A549 (cell line): ENCODE data around the gene DPYD. TPM values are rescaled to one million over a fixed set of nuclear protein-coding genes. Genes with fewer than 3 reads are reported as not detected.

Source experiments
- ATAC-seq, 2 experiments: fragments of 200-7000 bp in 1 of 2; fragments of >200 bp in 1 of 2; cut with Nextera tagmentation in 1 of 2; cut with Tn5 transposase in 1 of 2; 3 replicates each; pipeline versions ENCODE4 v1.8.0 to v1.9.1; 2018 to 2020; ENCODE audit warnings: mild to moderate bottlenecking in 1 of 2, moderate library complexity in 1 of 2
- CTCF ChIA-PET: fragments of 300-600 bp; sonication (Branson Sonifier 250); formaldehyde crosslinking; extraction: SDS; loops from one replicate; lab custom pipeline; 2021; ENCODE audit warnings: antibody characterized with exemption, inconsistent platforms; lab: Yijun Ruan, JAX
- POLR2A ChIA-PET: fragments of 350-600 bp; formaldehyde crosslinking; extraction: SDS; loops from one replicate; lab custom pipeline; 2021; ENCODE audit warnings: antibody characterized with exemption, inconsistent platforms; lab: Yijun Ruan, JAX
- DNase-seq, 2 experiments: peaks; one replicate each; pipeline versions ENCODE4 v3.0.0 to v3.0.0-alpha.2; 2011 to 2016; ENCODE audit warnings: low read depth in 1 of 2, low spot score in 1 of 2
- FAIRE-seq: peaks from 2 replicates; lab custom pipeline; 2011; peaks lifted over from hg19 to GRCh38; lab: Jason Lieb, UNC
- H3K27ac ChIP-seq, 2 experiments: fragments of >200 bp; sonication (Bioruptor Twin); formaldehyde crosslinking; 3 replicates each; pipeline ENCODE4 v1.5.1; 2016 to 2017
- H3K4me1 ChIP-seq: fragments of >200 bp; sonication (Bioruptor Twin); formaldehyde crosslinking; 3 replicates; pipeline ENCODE4 v1.6.1; 2016
- H3K4me2 ChIP-seq: fragments of >200 bp; sonication (Bioruptor Twin); formaldehyde crosslinking; 3 replicates; pipeline ENCODE4 v1.6.1; 2016
- H3K4me3 ChIP-seq: fragments of >200 bp; sonication (Bioruptor Twin); formaldehyde crosslinking; 3 replicates; pipeline ENCODE4 v1.5.1; 2016
- H3K9me3 ChIP-seq: fragments of >200 bp; sonication (Bioruptor Twin); formaldehyde crosslinking; 3 replicates; pipeline ENCODE4 v1.6.1; 2016
- CHD2 ChIP-seq: fragments of 150-350 bp; IDR thresholded peaks from 2 replicates; pipeline ENCODE4 v1.6.1; 2014; ENCODE audit warnings: low read length; ENCODE audit not compliant: partially characterized antibody
- EHF ChIP-seq: fragments of 250-450 bp; sonication (Bioruptor Pico); IDR thresholded peaks from 2 replicates; pipeline ENCODE4 v1.5.0; 2020; ENCODE audit warnings: mild to moderate bottlenecking
- EP300 ChIP-seq, 2 experiments: fragments of >200 bp; sonication (Bioruptor Twin); formaldehyde crosslinking; IDR thresholded peaks; 2 replicates in 1 of 2; 3 replicates in 1 of 2; pipeline ENCODE4 v1.6.1; 2016 to 2017
- ESRRA ChIP-seq: fragments of 150-350 bp; IDR thresholded peaks from 2 replicates; pipeline ENCODE4 v1.6.1; 2014; ENCODE audit warnings: mild to moderate bottlenecking, low read length, borderline replicate concordance
- FOXS1 ChIP-seq: fragments of 250-450 bp; sonication (Bioruptor Pico); IDR thresholded peaks from 2 replicates; pipeline ENCODE4 v1.5.0; 2020; ENCODE audit warnings: mild to moderate bottlenecking, moderate library complexity
- GATA3 ChIP-seq: IDR thresholded peaks from 2 replicates; pipeline ENCODE4 v1.6.1; 2012; ENCODE audit warnings: borderline replicate concordance
- JUN ChIP-seq, 2 experiments: fragments of >200 bp; sonication (Bioruptor Twin); formaldehyde crosslinking; IDR thresholded peaks; 2 replicates in 1 of 2; 3 replicates in 1 of 2; pipeline ENCODE4 v1.6.1; 2016 to 2017
- JUNB ChIP-seq: fragments of >200 bp; sonication (Bioruptor Twin); formaldehyde crosslinking; IDR thresholded peaks from 2 replicates; pipeline ENCODE4 v1.6.1; 2016
- KDM5A ChIP-seq: fragments of 200-600 bp; sonication (generic); IDR thresholded peaks from 2 replicates; pipeline ENCODE4 v1.6.1; 2016; ENCODE audit warnings: antibody characterized with exemption, mild to moderate bottlenecking
- PBX3 ChIP-seq: IDR thresholded peaks from 2 replicates; pipeline ENCODE4 v1.6.1; 2012
- PHF8 ChIP-seq: fragments of 200-600 bp; sonication (generic); IDR thresholded peaks from 2 replicates; pipeline ENCODE4 v1.6.1; 2016; ENCODE audit warnings: low read depth, mild to moderate bottlenecking, antibody characterized with exemption, moderate library complexity, borderline replicate concordance
- RCOR1 ChIP-seq: fragments of 150-350 bp; IDR thresholded peaks from 2 replicates; pipeline ENCODE4 v1.6.1; 2014; ENCODE audit warnings: antibody characterized with exemption, low read length, low read depth
- RFX5 ChIP-seq: fragments of 450-650 bp; IDR thresholded peaks from 2 replicates; pipeline ENCODE4 v1.7.1; 2014; ENCODE audit warnings: antibody characterized with exemption, mild to moderate bottlenecking, moderate library complexity
- RNF2 ChIP-seq: fragments of 200-600 bp; sonication (generic); IDR thresholded peaks from 2 replicates; pipeline ENCODE4 v1.6.1; 2016; ENCODE audit warnings: low read depth, mild to moderate bottlenecking, antibody characterized with exemption, moderate library complexity, borderline replicate concordance
- SREBF2 ChIP-seq: fragments of 450-650 bp; IDR thresholded peaks from 2 replicates; pipeline ENCODE4 v1.6.1; 2014; ENCODE audit warnings: mild to moderate bottlenecking, moderate library complexity
- TP53 ChIP-seq: fragments of 250-450 bp; sonication (Bioruptor Pico); IDR thresholded peaks from 2 replicates; pipeline ENCODE4 v1.5.0; 2021; ENCODE audit warnings: mild to moderate bottlenecking, moderate library complexity
- ZFP36 ChIP-seq: fragments of 450-650 bp; IDR thresholded peaks from 2 replicates; pipeline ENCODE4 v1.6.1; 2014; ENCODE audit warnings: borderline replicate concordance; ENCODE audit not compliant: partially characterized antibody
- WGBS: methylation state at CpG from one replicate; pipeline ENCODE4 v1.1.6; 2017; ENCODE audit errors: missing lambda C conversion rate; 5-methylcytosine and 5-hydroxymethylcytosine counted together
- polyA plus RNA-seq, 4 experiments: library from polyadenylated mRNA; depleted of rRNA in 3 of 4; stranded (reverse); fragments of >200 nt; fragmentation: RNase III in 1 of 4; extraction: RNeasy Plus Mini Kit Qiagen cat#74134 plus additional on column Dnase treatment in 1 of 4; gene quantifications; 2 replicates in 3 of 4; 3 replicates in 1 of 4; pipeline ENCODE4 v1.2.3, GENCODE V29; 2011 to 2017
- TF ChIP-seq, protein P1 (sequence below): fragments of 200-600 bp; sonication (generic); IDR thresholded peaks from 2 replicates; pipeline ENCODE4 v1.6.1; 2016; ENCODE audit warnings: antibody characterized with exemption, mild to moderate bottlenecking, moderate library complexity
- TF ChIP-seq, protein P2 (sequence below): fragments of 450-650 bp; IDR thresholded peaks from 2 replicates; pipeline ENCODE4 v1.6.1; 2014; ENCODE audit warnings: antibody characterized with exemption
- TF ChIP-seq, protein P3 (sequence below): fragments of >200 bp; sonication (Bioruptor Twin); formaldehyde crosslinking; IDR thresholded peaks from 3 replicates; pipeline ENCODE4 v1.6.1; 2016
- TF ChIP-seq, protein P4 (sequence below): fragments of 250-450 bp; sonication (Bioruptor Pico); IDR thresholded peaks from 2 replicates; pipeline ENCODE4 v1.5.0; 2020; ENCODE audit warnings: low read depth, mild to moderate bottlenecking, moderate library complexity

The DPYD gene
- polyA plus RNA-seq, 2 of the 4 experiments (the other 2 are of a cell fraction), result 5.9 to 7.5 TPM

- no peak for FAIRE-seq
- TF ChIP-seq, protein P1, sequence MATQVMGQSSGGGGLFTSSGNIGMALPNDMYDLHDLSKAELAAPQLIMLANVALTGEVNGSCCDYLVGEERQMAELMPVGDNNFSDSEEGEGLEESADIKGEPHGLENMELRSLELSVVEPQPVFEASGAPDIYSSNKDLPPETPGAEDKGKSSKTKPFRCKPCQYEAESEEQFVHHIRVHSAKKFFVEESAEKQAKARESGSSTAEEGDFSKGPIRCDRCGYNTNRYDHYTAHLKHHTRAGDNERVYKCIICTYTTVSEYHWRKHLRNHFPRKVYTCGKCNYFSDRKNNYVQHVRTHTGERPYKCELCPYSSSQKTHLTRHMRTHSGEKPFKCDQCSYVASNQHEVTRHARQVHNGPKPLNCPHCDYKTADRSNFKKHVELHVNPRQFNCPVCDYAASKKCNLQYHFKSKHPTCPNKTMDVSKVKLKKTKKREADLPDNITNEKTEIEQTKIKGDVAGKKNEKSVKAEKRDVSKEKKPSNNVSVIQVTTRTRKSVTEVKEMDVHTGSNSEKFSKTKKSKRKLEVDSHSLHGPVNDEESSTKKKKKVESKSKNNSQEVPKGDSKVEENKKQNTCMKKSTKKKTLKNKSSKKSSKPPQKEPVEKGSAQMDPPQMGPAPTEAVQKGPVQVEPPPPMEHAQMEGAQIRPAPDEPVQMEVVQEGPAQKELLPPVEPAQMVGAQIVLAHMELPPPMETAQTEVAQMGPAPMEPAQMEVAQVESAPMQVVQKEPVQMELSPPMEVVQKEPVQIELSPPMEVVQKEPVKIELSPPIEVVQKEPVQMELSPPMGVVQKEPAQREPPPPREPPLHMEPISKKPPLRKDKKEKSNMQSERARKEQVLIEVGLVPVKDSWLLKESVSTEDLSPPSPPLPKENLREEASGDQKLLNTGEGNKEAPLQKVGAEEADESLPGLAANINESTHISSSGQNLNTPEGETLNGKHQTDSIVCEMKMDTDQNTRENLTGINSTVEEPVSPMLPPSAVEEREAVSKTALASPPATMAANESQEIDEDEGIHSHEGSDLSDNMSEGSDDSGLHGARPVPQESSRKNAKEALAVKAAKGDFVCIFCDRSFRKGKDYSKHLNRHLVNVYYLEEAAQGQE, result no peak
- TF ChIP-seq PHF8 (no peak), RFX5 (no peak), RCOR1 (no peak), KDM5A (no peak), ESRRA (no peak), JUNB (no peak)
- TF ChIP-seq, all 56 proteins: peak for 0
- CTCF ChIA-PET, result no interaction called here
- Histone ChIP-seq H3K4me2 (no peak overlapping the region), H3K4me1 (no peaks in the 10 kb centered on the region), H3K27ac (no peak overlapping the region), H3K9me3 (no peaks in the 10 kb centered on the region), H3K4me3 (no peak overlapping the region)
- POLR2A ChIA-PET, result no interaction called here
- DNase-seq, result no peak
- ATAC-seq, result no peak
- WGBS, result 85% methylated on average over 5 of the region's 5 CpGs
These were observed 420.1 kb downstream of the DPYD start for GRCh38 chr1:97500760-97501159.

GRCh38 chr1:97499667-97500066, 421.2 kb downstream of the DPYD start:
- no peak for TF ChIP-seq CHD2
- no peak for TF ChIP-seq JUN (IDR thresholded peaks at IDR 0.05)
- TF ChIP-seq, protein P1, result no peak
- TF ChIP-seq EP300 (IDR thresholded peaks at IDR 0.05), result no peak
- no peak for TF ChIP-seq PBX3
- no peak for TF ChIP-seq ESRRA
- TF ChIP-seq SREBF2, result no peak
- no peak for TF ChIP-seq JUNB
- TF ChIP-seq EHF (CRISPR knock-in tag), result no peak
- TF ChIP-seq GATA3, result no peak
- TF ChIP-seq, protein P2, sequence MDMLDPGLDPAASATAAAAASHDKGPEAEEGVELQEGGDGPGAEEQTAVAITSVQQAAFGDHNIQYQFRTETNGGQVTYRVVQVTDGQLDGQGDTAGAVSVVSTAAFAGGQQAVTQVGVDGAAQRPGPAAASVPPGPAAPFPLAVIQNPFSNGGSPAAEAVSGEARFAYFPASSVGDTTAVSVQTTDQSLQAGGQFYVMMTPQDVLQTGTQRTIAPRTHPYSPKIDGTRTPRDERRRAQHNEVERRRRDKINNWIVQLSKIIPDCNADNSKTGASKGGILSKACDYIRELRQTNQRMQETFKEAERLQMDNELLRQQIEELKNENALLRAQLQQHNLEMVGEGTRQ, result no peak
- TF ChIP-seq RCOR1, result no peak
- TF ChIP-seq, protein P3, sequence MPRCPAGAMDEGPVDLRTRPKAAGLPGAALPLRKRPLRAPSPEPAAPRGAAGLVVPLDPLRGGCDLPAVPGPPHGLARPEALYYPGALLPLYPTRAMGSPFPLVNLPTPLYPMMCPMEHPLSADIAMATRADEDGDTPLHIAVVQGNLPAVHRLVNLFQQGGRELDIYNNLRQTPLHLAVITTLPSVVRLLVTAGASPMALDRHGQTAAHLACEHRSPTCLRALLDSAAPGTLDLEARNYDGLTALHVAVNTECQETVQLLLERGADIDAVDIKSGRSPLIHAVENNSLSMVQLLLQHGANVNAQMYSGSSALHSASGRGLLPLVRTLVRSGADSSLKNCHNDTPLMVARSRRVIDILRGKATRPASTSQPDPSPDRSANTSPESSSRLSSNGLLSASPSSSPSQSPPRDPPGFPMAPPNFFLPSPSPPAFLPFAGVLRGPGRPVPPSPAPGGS, result no peak
- TF ChIP-seq, protein P4, sequence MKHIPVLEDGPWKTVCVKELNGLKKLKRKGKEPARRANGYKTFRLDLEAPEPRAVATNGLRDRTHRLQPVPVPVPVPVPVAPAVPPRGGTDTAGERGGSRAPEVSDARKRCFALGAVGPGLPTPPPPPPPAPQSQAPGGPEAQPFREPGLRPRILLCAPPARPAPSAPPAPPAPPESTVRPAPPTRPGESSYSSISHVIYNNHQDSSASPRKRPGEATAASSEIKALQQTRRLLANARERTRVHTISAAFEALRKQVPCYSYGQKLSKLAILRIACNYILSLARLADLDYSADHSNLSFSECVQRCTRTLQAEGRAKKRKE (CRISPR knock-in tag), result no peak
- TF ChIP-seq ZFP36, result no peak
- no peak for TF ChIP-seq FOXS1 (CRISPR knock-in tag)
- TF ChIP-seq TP53, result no peak
- no peak for TF ChIP-seq RNF2
- no peak for TF ChIP-seq RFX5
- FAIRE-seq (no peak), DNase-seq (no peak), ATAC-seq (no peak)
- no peaks in the 10 kb centered on the region for H3K4me1 ChIP-seq
- H3K4me2 ChIP-seq, result no peak overlapping the region
- CTCF ChIA-PET, result no interaction called here
- no peaks in the 10 kb centered on the region for H3K9me3 ChIP-seq
- no peak overlapping the region for H3K4me3 ChIP-seq
- no peak overlapping the region for H3K27ac ChIP-seq
- POLR2A ChIA-PET, result no interaction called here
